ENCODE results near the gene OPN4. TPM values are rescaled to one million over a fixed set of nuclear protein-coding genes. Genes with fewer than 3 reads are reported as not detected.

Gene OPN4
- total RNA-seq, 4 donors from 2014 or later = 0.29 to 0.80 (median 0.35) TPM

DNA sequence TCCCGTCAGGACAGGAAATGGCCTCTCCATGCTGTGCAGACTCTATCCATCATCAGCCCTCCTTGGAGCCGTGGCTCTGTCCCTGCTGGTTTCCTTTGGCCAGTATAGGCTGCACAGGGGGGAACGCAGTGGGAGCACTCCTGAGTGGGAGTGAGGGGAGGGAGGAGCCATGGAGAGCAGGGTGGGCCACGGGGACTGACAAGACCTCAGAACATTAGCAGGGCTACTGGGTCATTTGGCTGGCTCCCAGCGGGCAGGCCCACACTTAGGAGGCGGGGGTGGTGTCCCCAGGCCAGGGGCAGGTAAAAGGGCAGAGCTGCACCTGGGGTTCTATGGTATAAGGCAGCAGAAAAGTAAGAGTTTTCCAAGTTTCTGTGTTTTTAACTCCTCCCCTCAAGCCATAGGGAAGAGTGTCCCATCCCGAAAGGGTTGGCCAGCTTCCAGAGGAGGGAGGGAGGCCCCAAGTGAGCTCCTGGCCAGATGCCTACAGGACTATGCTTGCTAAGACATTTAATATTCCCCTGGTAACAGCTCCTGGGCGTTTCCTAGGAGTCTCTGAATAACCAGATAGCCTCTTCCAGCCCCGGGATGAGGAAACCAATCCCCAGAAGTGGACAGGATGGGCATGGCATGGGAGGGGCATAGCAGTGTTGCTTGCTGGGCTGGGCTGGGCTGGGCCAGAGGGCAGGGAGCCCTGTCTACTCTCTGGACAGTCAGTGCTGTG, 5.5 kb upstream of the OPN4 start:
- intact Hi-C loops (cut with DNase I; ENCODE audit: low total_unique reads) = no loop called here
- DNase-seq (ENCODE audit: low spot score in 2 of 2) = peak; percentile 51 to 91
- H3K4me3 ChIP-seq (ENCODE audit: low read depth, poor library complexity, severe bottlenecking) = no peak overlapping the region
- TF ChIP-seq, protein P1, sequence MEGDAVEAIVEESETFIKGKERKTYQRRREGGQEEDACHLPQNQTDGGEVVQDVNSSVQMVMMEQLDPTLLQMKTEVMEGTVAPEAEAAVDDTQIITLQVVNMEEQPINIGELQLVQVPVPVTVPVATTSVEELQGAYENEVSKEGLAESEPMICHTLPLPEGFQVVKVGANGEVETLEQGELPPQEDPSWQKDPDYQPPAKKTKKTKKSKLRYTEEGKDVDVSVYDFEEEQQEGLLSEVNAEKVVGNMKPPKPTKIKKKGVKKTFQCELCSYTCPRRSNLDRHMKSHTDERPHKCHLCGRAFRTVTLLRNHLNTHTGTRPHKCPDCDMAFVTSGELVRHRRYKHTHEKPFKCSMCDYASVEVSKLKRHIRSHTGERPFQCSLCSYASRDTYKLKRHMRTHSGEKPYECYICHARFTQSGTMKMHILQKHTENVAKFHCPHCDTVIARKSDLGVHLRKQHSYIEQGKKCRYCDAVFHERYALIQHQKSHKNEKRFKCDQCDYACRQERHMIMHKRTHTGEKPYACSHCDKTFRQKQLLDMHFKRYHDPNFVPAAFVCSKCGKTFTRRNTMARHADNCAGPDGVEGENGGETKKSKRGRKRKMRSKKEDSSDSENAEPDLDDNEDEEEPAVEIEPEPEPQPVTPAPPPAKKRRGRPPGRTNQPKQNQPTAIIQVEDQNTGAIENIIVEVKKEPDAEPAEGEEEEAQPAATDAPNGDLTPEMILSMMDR (IDR thresholded peaks at IDR 0.05) = no peak
- no peak for TF ChIP-seq POLR2A (IDR thresholded peaks at IDR 0.05)
- WGBS, 2 donors = 34 to 53% methylated on average over 9 of the region's 9 CpGs

GRCh38 chr10:86649471-86650150, 4.7 kb upstream of the OPN4 start:
- intact Hi-C loops (cut with DNase I; ENCODE audit: low total_unique reads) = no loop called here
- H3K4me3 ChIP-seq (ENCODE audit: low read depth, poor library complexity, severe bottlenecking) = no peak overlapping the region
- TF ChIP-seq POLR2A (IDR thresholded peaks at IDR 0.05) = no peak
- TF ChIP-seq, protein P1 (IDR thresholded peaks at IDR 0.05) = no peak
- DNase-seq (ENCODE audit: low spot score in 2 of 2) = peak in 1 of 2 donors; percentile 72
- 80 to 86% methylated on average over 16 to 17 of the region's 17 CpGs for WGBS, 2 donors

DNA sequence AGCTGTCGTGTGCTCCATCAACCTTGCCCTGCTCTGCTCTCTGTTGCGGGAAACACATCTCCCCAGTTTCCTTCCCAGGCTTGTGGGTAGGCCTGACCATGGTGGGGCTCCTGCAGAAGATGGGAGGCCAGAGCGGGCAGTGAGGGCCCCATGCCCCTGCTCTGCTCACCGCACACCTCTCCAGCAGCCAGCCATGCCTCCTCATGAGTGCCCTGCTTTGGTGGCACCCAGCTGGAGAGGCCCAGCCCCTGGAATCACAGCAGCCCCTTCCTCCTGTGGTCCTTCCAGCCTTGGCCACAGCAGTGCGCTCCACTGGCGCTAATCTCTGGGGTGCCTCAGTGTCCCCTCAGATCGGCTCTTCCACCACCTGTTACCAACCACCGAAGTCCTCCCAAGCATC, 4.2 kb upstream of the OPN4 start:
- TF ChIP-seq POLR2A (IDR thresholded peaks at IDR 0.05) = no peak
- TF ChIP-seq, protein P1 (IDR thresholded peaks at IDR 0.05) = no peak
- intact Hi-C loops (cut with DNase I; ENCODE audit: low total_unique reads) = no loop called here
- H3K4me3 ChIP-seq (ENCODE audit: low read depth, poor library complexity, severe bottlenecking) = no peak overlapping the region
- DNase-seq (ENCODE audit: low spot score in 2 of 2) = peak in 1 of 2 donors; percentile 76
- 91 to 98% methylated on average over 8 of the region's 8 CpGs for WGBS, 2 donors

DNA sequence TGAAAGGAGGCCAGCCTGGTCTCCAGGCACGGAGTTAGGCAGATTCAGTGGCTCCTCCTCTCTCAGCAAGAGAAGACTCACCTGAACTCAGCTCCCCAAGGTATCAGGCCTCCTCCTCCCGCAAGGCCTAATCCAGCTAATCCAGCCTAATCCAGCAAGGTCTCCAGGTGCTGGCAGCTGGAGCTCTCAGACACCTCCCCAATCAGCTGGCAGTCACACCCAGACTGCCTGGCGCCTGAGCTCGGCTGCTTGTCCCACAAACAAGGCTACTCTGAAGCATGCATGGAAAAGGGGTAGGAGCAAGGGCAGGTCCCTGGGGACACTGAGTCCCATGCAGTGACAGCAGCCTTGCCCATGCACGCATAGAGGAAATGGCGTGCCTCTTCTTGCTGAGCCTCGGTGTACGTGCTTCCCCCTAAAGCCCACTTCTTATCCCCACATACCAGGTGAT, 3.3 kb upstream of the OPN4 start:
- no peak overlapping the region for H3K4me3 ChIP-seq (ENCODE audit: low read depth, poor library complexity, severe bottlenecking)
- TF ChIP-seq, protein P1 (IDR thresholded peaks at IDR 0.05) = no peak
- TF ChIP-seq POLR2A (IDR thresholded peaks at IDR 0.05) = no peak
- 67 to 70% methylated on average over 8 of the region's 8 CpGs for WGBS, 2 donors
- peak in 1 of 2 donors; percentile 74 for DNase-seq (ENCODE audit: low spot score in 2 of 2)
- intact Hi-C loops (cut with DNase I; ENCODE audit: low total_unique reads) = no loop called here

DNA sequence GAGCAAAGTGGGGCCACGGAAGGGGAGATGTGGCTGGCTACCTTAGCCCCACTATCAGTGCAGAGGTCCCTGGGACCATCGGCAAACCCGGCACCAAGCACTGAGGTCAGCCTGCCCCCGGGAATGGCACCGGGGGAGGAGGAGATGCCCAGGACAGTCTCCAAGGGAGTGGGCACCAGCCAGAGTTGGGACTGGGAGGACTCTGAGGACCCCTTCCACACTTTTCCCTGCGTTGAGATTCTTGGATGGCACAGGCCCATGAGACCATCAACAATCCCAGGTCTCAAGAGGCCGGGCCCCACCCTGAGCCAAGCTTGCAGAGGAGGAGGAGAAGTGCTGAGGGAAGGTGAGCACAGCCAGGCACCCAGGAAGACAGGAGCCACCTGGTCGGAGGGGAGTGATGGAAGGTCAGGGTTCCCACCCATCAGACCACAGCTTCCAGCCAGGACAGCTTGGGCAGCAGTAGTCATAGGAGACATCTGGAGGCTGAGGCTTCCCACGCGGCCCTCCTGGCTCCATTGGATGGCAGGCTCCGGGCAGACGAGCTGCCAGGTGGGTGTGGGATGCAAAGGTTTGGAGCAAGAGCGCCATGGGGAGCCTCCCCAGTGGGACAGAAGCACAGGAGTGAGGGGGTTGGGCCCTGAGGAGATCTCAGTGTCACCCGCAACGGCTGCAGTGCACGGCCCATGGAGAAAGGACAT, 2.6 kb upstream of the OPN4 start:
- intact Hi-C loops (cut with DNase I; ENCODE audit: low total_unique reads) = no loop called here
- H3K4me3 ChIP-seq (ENCODE audit: low read depth, poor library complexity, severe bottlenecking) = no peak overlapping the region
- 87 to 92% methylated on average over 16 of the region's 16 CpGs for WGBS, 2 donors
- TF ChIP-seq, protein P1 (IDR thresholded peaks at IDR 0.05) = no peak
- TF ChIP-seq POLR2A (IDR thresholded peaks at IDR 0.05) = no peak
- DNase-seq (ENCODE audit: low spot score in 2 of 2) = peak in 1 of 2 donors; percentile 78

Data from lower leg skin (tissue), 4 donors.